Type B pancreatic cell (in vitro differentiated cells): ENCODE results near the gene KIRREL3. TPM values are rescaled to one million over a fixed set of nuclear protein-coding genes. Genes with fewer than 3 reads are reported as not detected.

Experiments
- DNase-seq: peaks from one replicate; pipeline ENCODE4 v3.0.0; 2021; ENCODE audit warnings: mixed read lengths; ENCODE audit not compliant: unreplicated experiment; ENCODE audit errors: extremely low spot score
- H3K27ac Mint-ChIP-seq: 2 replicates; pipeline ENCODE4 v1.8.0; 2021; ENCODE audit warnings: mild to moderate bottlenecking, mixed read lengths
- H3K27me3 Mint-ChIP-seq: 2 replicates; pipeline ENCODE4 v1.8.0; 2021; ENCODE audit warnings: mixed read lengths
- H3K36me3 Mint-ChIP-seq: 2 replicates; pipeline ENCODE4 v1.8.0; 2021; ENCODE audit warnings: mixed read lengths
- H3K4me1 Mint-ChIP-seq: one replicate; pipeline ENCODE4 v1.8.0; 2021; ENCODE audit warnings: mixed read lengths; ENCODE audit not compliant: unreplicated experiment
- H3K4me3 Mint-ChIP-seq: 2 replicates; pipeline ENCODE4 v1.8.0; 2021; ENCODE audit warnings: mild to moderate bottlenecking, mixed read lengths
- H3K9me3 Mint-ChIP-seq: 2 replicates; pipeline ENCODE4 v1.8.0; 2021; ENCODE audit warnings: mixed read lengths
- CTCF ChIP-seq: fragments of 200-600 bp; sonication (generic); conservative IDR thresholded peaks from 2 replicates; pipeline ENCODE4 v1.5.0; 2021; ENCODE audit warnings: antibody characterized with exemption, mild to moderate bottlenecking
- total RNA-seq: library from RNA; stranded (reverse); gene quantifications from 2 replicates; pipeline ENCODE4 v1.2.1, GENCODE V29; 2021; ENCODE audit warnings: low replicate concordance

The KIRREL3 gene
- total RNA-seq, 1 donor from 2014 or later, result 4.1 TPM

GRCh38 chr11:126824035-126824607 lies 176.4 kb downstream of the KIRREL3 start:
- no peak for DNase-seq
- Mint-ChIP-seq H3K4me3 (no peak overlapping the region), H3K36me3 (no peaks in the 10 kb centered on the region), H3K27me3 (peaks cover 20% of the 10 kb centered on the region), H3K27ac (no peak overlapping the region), H3K4me1 (peaks cover 16% of the 10 kb centered on the region), H3K9me3 (no peaks in the 10 kb centered on the region)
- TF ChIP-seq CTCF, result no peak

GRCh38 chr11:126823274-126823673 lies 177.3 kb downstream of the KIRREL3 start:
- peak overlapping the region; percentile 16 for H3K27ac Mint-ChIP-seq
- no peak for TF ChIP-seq CTCF
- no peak for DNase-seq
- H3K36me3 Mint-ChIP-seq, result no peaks in the 10 kb centered on the region
- peaks cover 18% of the 10 kb centered on the region for H3K27me3 Mint-ChIP-seq
- H3K4me1 Mint-ChIP-seq, result peaks cover 16% of the 10 kb centered on the region
- no peak overlapping the region for H3K4me3 Mint-ChIP-seq
- no peaks in the 10 kb centered on the region for H3K9me3 Mint-ChIP-seq

- TF ChIP-seq CTCF, result no peak
- Mint-ChIP-seq H3K9me3 (no peaks in the 10 kb centered on the region), H3K4me1 (peaks cover 27% of the 10 kb centered on the region), H3K36me3 (no peaks in the 10 kb centered on the region), H3K27me3 (peaks cover 22% of the 10 kb centered on the region), H3K4me3 (no peak overlapping the region), H3K27ac (no peak overlapping the region)
- DNase-seq, result no peak
Observed at GRCh38 chr11:126821827-126822226, 178.7 kb downstream of the KIRREL3 start.

GRCh38 chr11:126819194-126819593 lies 181.4 kb downstream of the KIRREL3 start:
- no peaks in the 10 kb centered on the region for H3K36me3 Mint-ChIP-seq
- H3K4me3 Mint-ChIP-seq, result no peak overlapping the region
- H3K4me1 Mint-ChIP-seq, result peaks cover 25% of the 10 kb centered on the region
- TF ChIP-seq CTCF, result no peak
- no peaks in the 10 kb centered on the region for H3K9me3 Mint-ChIP-seq
- DNase-seq, result no peak
- H3K27ac Mint-ChIP-seq, result no peak overlapping the region
- H3K27me3 Mint-ChIP-seq, result peaks cover 11% of the 10 kb centered on the region

- DNase-seq, result no peak
- Mint-ChIP-seq H3K4me1 (peaks cover 18% of the 10 kb centered on the region), H3K27ac (no peak overlapping the region), H3K36me3 (no peaks in the 10 kb centered on the region), H3K4me3 (no peak overlapping the region), H3K9me3 (peaks cover 5% of the 10 kb centered on the region), H3K27me3 (peaks cover 6% of the 10 kb centered on the region)
- TF ChIP-seq CTCF, result no peak
Observed at GRCh38 chr11:126817523-126818450, 182.8 kb downstream of the KIRREL3 start.
